Endothelial cell of umbilical vein (primary cell): ENCODE results near the gene SPPL2B. TPM values are rescaled to one million over a fixed set of nuclear protein-coding genes. Genes with fewer than 3 reads are reported as not detected.

Experiments used
- BruUV-seq: library from RNA; stranded (reverse); fragments of 400-500 nt; replicated peaks from 2 replicates; lab custom pipeline; 2021; lab: Mats Ljungman, UMichigan
- CTCF ChIA-PET: fragments of 300-600, 350-600 bp; sonication (Branson Sonifier 250); formaldehyde crosslinking; loops from one replicate; lab custom pipeline; 2021; ENCODE audit warnings: antibody characterized with exemption, inconsistent platforms; lab: Charles Lee
- POLR2A ChIA-PET: fragments of 300-600, 350-600 bp; sonication (Branson Sonifier 250); formaldehyde crosslinking; loops from one replicate; lab custom pipeline; 2021; ENCODE audit warnings: antibody characterized with exemption, inconsistent platforms; lab: Charles Lee
- DNase-seq: peaks from one replicate; pipeline ENCODE4 v3.0.0-alpha.2; 2011; ENCODE audit warnings: low read depth, low spot score
- FAIRE-seq: peaks from 2 replicates; lab custom pipeline; 2011; peaks lifted over from hg19 to GRCh38; lab: Jason Lieb, UNC
- H2AFZ ChIP-seq: 2 replicates; pipeline ENCODE4 v1.6.0; 2012; ENCODE audit warnings: low read depth, low read length, control low read depth, inconsistent platforms
- H3K27ac ChIP-seq: 2 replicates; pipeline ENCODE4 v1.5.1; 2011; ENCODE audit warnings: low read depth, mild to moderate bottlenecking, control low read depth, low read length, moderate library complexity; ENCODE audit not compliant: insufficient read depth
- H3K27me3 ChIP-seq, 2 experiments: 2 replicates each; pipeline versions ENCODE4 v1.6.0 to v1.6.1; 2011; ENCODE audit warnings: low read length in 2 of 2, mixed read lengths in 1 of 2; ENCODE audit not compliant: control insufficient read depth in 2 of 2, insufficient read depth in 2 of 2
- H3K36me3 ChIP-seq, 2 experiments: 2 replicates in 1 of 2; 3 replicates in 1 of 2; pipeline ENCODE4 v1.5.1; 2011; ENCODE audit warnings: low read length in 2 of 2, mild to moderate bottlenecking in 1 of 2, moderate library complexity in 1 of 2; ENCODE audit not compliant: control insufficient read depth in 2 of 2, insufficient read depth in 2 of 2; ENCODE audit errors: extremely low read depth in 1 of 2
- H3K4me1 ChIP-seq: 3 replicates; pipeline ENCODE4 v1.5.1; 2011; ENCODE audit warnings: mild to moderate bottlenecking, low read length; ENCODE audit not compliant: control insufficient read depth, insufficient read depth; ENCODE audit errors: extremely low read depth
- H3K4me2 ChIP-seq: 2 replicates; pipeline ENCODE4 v1.6.1; 2011; ENCODE audit warnings: low read length, control low read depth, mixed read lengths; ENCODE audit not compliant: insufficient read depth
- H3K4me3 ChIP-seq, 3 experiments: fragments of 200-600 bp in 1 of 3; sonication (generic), shearing (Covaris generic) in 1 of 3; replicated peaks in 1 of 3; 2 replicates each; pipeline ENCODE4 v1.5.1; 2011 to 2016; ENCODE audit warnings: control low read depth in 3 of 3, low read length in 3 of 3, mild to moderate bottlenecking in 2 of 3, inconsistent platforms in 1 of 3, low read depth in 1 of 3, moderate library complexity in 1 of 3; ENCODE audit not compliant: insufficient read depth in 1 of 3
- H3K79me2 ChIP-seq: 2 replicates; pipeline ENCODE4 v1.6.0; 2012; ENCODE audit warnings: low read length, inconsistent platforms; ENCODE audit not compliant: control insufficient read depth, insufficient read depth
- H3K9ac ChIP-seq: replicated peaks from 2 replicates; pipeline ENCODE3; 2011; ENCODE audit warnings: low read length, control low read depth; ENCODE audit not compliant: insufficient read depth; ENCODE audit errors: extremely low read depth
- H3K9me1 ChIP-seq: replicated peaks from 3 replicates; pipeline ENCODE4 v1.6.0; 2011; ENCODE audit warnings: mild to moderate bottlenecking, low read length; ENCODE audit not compliant: control insufficient read depth, insufficient read depth; ENCODE audit errors: extremely low read depth
- H3K9me3 ChIP-seq: replicated peaks from 2 replicates; pipeline ENCODE4 v1.5.1; 2012; ENCODE audit warnings: low read length, inconsistent platforms; ENCODE audit not compliant: control insufficient read depth, insufficient read depth
- H4K20me1 ChIP-seq: replicated peaks from 2 replicates; pipeline ENCODE3; 2011; ENCODE audit warnings: mild to moderate bottlenecking, low read length; ENCODE audit not compliant: control insufficient read depth, insufficient read depth; ENCODE audit errors: extremely low read depth
- EZH2 ChIP-seq: IDR thresholded peaks from 2 replicates; pipeline ENCODE4 v1.6.1; 2012; ENCODE audit warnings: borderline replicate concordance, low read depth, mild to moderate bottlenecking, moderate library complexity, low read length, inconsistent platforms; ENCODE audit not compliant: severe bottlenecking
- FOS ChIP-seq: IDR thresholded peaks from 2 replicates; pipeline ENCODE4 v1.6.1; 2011; ENCODE audit warnings: mild to moderate bottlenecking, low read length, moderate library complexity, borderline replicate concordance; ENCODE audit not compliant: insufficient read depth
- GATA2 ChIP-seq: IDR thresholded peaks from 2 replicates; pipeline ENCODE4 v1.7.0; 2011; ENCODE audit warnings: low read depth, mild to moderate bottlenecking, moderate library complexity, mixed read lengths, low read length; ENCODE audit not compliant: insufficient read length, insufficient read depth
- JUN ChIP-seq: IDR thresholded peaks from 2 replicates; pipeline ENCODE4 v1.6.1; 2011; ENCODE audit warnings: borderline replicate concordance, low read depth; ENCODE audit not compliant: insufficient read length, insufficient read depth
- MYC ChIP-seq: IDR thresholded peaks from one replicate; pipeline ENCODE4 v1.6.1; 2011; ENCODE audit warnings: mild to moderate bottlenecking, low read depth, low read length
- POLR2A ChIP-seq: IDR thresholded peaks from 2 replicates; pipeline ENCODE4 v1.6.1; 2012; ENCODE audit warnings: low read depth, mild to moderate bottlenecking, control low read depth, low read length
- POLR2AphosphoS5 ChIP-seq: IDR thresholded peaks from 2 replicates; pipeline ENCODE4 v1.6.1; 2012; ENCODE audit warnings: low read depth, mild to moderate bottlenecking, control low read depth, low read length, moderate library complexity; ENCODE audit not compliant: insufficient read depth
- dilution Hi-C: fragments of 300-500 bp; cut with MboI; formaldehyde crosslinking; loops from one replicate; pipeline ENCODE4 v1.15.0; 2019; ENCODE audit warnings: low sequenced_read_pairs; ENCODE audit not compliant: extremely low pct_ligation_motif_present
- intact Hi-C: fragments of 100-400 bp; cut with micrococcal nuclease; formaldehyde crosslinking; loops from one replicate; pipeline ENCODE4 v1.10.0; 2022
- polyA plus RNA-seq, 4 experiments: library from polyadenylated mRNA; depleted of rRNA in 3 of 4; stranded (reverse) in 3 of 4; unstranded in 1 of 4; fragments of >200 nt; gene quantifications; 2 replicates each; pipeline versions ENCODE4 v1.2.1 to v1.2.3, GENCODE V29; 2011 to 2012; ENCODE audit warnings: missing spikeins in 1 of 4
- total RNA-seq: library from RNA; stranded (reverse); gene quantifications from 2 replicates; pipeline ENCODE4 v1.2.3, GENCODE V29; 2021
- TF ChIP-seq, protein P1 (sequence below): IDR thresholded peaks from 2 replicates; pipeline ENCODE4 v1.6.1; 2011; ENCODE audit not compliant: insufficient read depth, insufficient read length
- TF ChIP-seq, protein P2 (sequence below), 2 donors: IDR thresholded peaks; 1 replicate in 1 of 2; 2 replicates in 1 of 2; pipeline ENCODE4 v1.5.1; 2011; ENCODE audit warnings: low read length in 2 of 2, mild to moderate bottlenecking in 2 of 2, moderate library complexity in 2 of 2, control low read depth in 1 of 2, inconsistent platforms in 1 of 2, low read depth in 1 of 2; ENCODE audit not compliant: insufficient read depth in 1 of 2; ENCODE audit errors: extremely low read depth in 1 of 2

SPPL2B gene
- total and polyA plus RNA-seq, 2 donors (not counting 3 experiments of a cell fraction or from before 2014, with no cell fraction given): 60.7 to 62.7 TPM

DNA sequence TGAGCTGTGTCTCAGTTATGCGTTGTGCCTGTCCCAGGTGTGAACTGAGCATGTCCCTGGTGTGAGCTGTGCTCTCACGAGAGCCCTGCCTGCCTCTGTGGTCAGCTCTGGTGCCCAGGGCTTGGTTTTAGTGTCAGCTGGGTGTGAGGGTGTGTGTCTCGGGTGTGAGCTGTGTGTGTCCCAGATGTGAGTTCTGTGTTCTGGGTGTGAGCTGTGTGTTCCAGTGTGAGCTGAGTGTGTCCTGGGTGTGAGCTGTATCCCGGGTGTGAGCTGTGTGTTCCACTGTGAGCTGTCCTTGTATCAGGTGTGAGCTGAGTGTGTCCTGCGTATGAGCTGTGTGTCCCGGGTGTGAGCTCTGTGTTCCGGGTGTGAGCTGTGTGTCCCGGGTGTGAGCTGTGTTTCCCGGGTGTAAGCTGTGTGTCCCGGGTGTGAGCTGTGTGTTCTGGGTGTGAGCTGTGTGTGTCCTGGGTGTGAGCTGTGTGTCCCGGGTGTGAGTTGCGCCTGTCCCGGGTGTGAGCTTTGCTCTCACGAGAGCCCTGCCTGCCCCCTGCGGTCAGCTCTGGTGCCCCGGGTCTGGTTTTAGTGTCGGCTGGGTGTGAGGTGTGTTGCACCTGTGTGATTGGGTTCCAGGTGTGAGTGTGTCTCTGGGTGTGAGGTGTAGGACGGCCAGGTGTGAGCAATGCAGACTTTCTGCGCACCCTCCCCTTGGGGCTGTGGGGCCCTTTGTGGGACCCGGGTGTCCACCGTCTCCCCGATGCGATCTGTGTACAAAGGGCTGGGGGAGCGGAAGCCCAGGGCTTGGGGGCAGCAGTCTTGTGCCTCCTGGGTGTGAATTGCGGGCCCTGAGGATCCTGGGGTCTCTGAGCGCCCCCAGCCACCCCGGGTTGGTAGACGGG lies 39.4 kb upstream of the SPPL2B start:
- H3K9me1 ChIP-seq: no peaks in the 10 kb centered on the region
- H3K4me1 ChIP-seq: peaks cover 5% of the 10 kb centered on the region
- no peaks in the 10 kb centered on the region for H3K79me2 ChIP-seq
- no TSS peak for BruUV-seq
- ChIA-PET POLR2A (no interaction called here), CTCF (interaction anchor here (1.2 to 2.9 kb wide), 3 partner anchors 14 to 28 kb away, joined by 5 to 14 read pairs (median 6); no protein-coding TSS in a partner anchor)
- no peak overlapping the region for H3K9ac ChIP-seq
- peaks cover 39 to 42% of the 10 kb centered on the region in 2 experiments for H3K27me3 ChIP-seq
- H3K36me3 ChIP-seq: no peaks in the 10 kb centered on the region
- no peak overlapping the region for H3K4me3 ChIP-seq
- no peak overlapping the region for H2AFZ ChIP-seq
- H4K20me1 ChIP-seq: no peaks in the 10 kb centered on the region
- no peak for TF ChIP-seq GATA2
- no peak for TF ChIP-seq POLR2AphosphoS5
- TF ChIP-seq, protein P1, sequence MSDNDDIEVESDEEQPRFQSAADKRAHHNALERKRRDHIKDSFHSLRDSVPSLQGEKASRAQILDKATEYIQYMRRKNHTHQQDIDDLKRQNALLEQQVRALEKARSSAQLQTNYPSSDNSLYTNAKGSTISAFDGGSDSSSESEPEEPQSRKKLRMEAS: no peak
- no peak for TF ChIP-seq MYC
- no peak for TF ChIP-seq FOS
- no peak for TF ChIP-seq JUN
- TF ChIP-seq POLR2A: no peak
- TF ChIP-seq, protein P2, sequence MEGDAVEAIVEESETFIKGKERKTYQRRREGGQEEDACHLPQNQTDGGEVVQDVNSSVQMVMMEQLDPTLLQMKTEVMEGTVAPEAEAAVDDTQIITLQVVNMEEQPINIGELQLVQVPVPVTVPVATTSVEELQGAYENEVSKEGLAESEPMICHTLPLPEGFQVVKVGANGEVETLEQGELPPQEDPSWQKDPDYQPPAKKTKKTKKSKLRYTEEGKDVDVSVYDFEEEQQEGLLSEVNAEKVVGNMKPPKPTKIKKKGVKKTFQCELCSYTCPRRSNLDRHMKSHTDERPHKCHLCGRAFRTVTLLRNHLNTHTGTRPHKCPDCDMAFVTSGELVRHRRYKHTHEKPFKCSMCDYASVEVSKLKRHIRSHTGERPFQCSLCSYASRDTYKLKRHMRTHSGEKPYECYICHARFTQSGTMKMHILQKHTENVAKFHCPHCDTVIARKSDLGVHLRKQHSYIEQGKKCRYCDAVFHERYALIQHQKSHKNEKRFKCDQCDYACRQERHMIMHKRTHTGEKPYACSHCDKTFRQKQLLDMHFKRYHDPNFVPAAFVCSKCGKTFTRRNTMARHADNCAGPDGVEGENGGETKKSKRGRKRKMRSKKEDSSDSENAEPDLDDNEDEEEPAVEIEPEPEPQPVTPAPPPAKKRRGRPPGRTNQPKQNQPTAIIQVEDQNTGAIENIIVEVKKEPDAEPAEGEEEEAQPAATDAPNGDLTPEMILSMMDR (IDR thresholded peaks at IDR 0.05; ENCODE audit: extremely low read depth in 1 of 2, insufficient read depth in 1 of 2, low read depth in 1 of 2, low read length in 2 of 2): no peak
- no peak for TF ChIP-seq EZH2
- DNase-seq (no peak), FAIRE-seq (no peak)
- H3K4me2 ChIP-seq: no peak overlapping the region
- dilution Hi-C loops: no loop called here
- intact Hi-C loops: loop anchor here (5.0 kb wide), 1 partner anchor 38 kb away; the partner anchor contains the start of genes LSM7 and SPPL2B
- H3K9me3 ChIP-seq: no peaks in the 10 kb centered on the region
- no peak overlapping the region for H3K27ac ChIP-seq
